Ascending aorta (tissue), 2 donors: ENCODE results near the gene PSENEN. TPM values are rescaled to one million over a fixed set of nuclear protein-coding genes. Genes with fewer than 3 reads are reported as not detected.
"Not testable (repeated sequence)": the region's sequence is repeated elsewhere in the genome, so short reads cannot be mapped to it uniquely, and the experiment has no call there.

Source experiments
- DNase-seq, 2 donors: peaks; one replicate each; pipeline ENCODE4 v3.0.0-alpha.2; 2019; ENCODE audit warnings: low spot score in 2 of 2
- H3K27ac ChIP-seq, 2 donors: fragments of 200-600 bp; sonication (generic); one replicate each; pipeline ENCODE4 v1.5.1; 2016 to 2017; ENCODE audit warnings: mild to moderate bottlenecking in 1 of 2
- H3K27me3 ChIP-seq: fragments of 200-600 bp; sonication (generic); one replicate; pipeline ENCODE4 v1.5.1; 2017
- H3K36me3 ChIP-seq, 2 donors: fragments of 200-600 bp; sonication (generic); one replicate each; pipeline ENCODE4 v1.5.1; 2016
- H3K4me1 ChIP-seq, 2 donors: fragments of 200-600 bp; sonication (generic); one replicate each; pipeline ENCODE4 v1.5.1; 2016 to 2017; ENCODE audit warnings: mild to moderate bottlenecking in 1 of 2
- H3K4me3 ChIP-seq, 2 donors: fragments of 200-600 bp; sonication (generic); one replicate each; pipeline ENCODE4 v1.5.1; 2016 to 2017; ENCODE audit warnings: mild to moderate bottlenecking in 1 of 2
- H3K9me3 ChIP-seq, 2 donors: fragments of 200-600 bp; sonication (generic); one replicate each; pipeline ENCODE4 v1.5.1; 2016
- CTCF ChIP-seq, 3 experiments: fragments of 200-600 bp in 2 of 3; fragments of 450-650 bp in 1 of 3; sonication (generic) in 2 of 3; IDR thresholded peaks; one replicate each; pipeline ENCODE4 v1.5.1; 2016 to 2019; ENCODE audit warnings: antibody characterized with exemption in 3 of 3, mild to moderate bottlenecking in 1 of 3, moderate library complexity in 1 of 3
- intact Hi-C: fragments of 100-400 bp; cut with DNase I; formaldehyde crosslinking; loops from one replicate; pipeline ENCODE4 v1.15.1; 2023
- total RNA-seq: library from RNA; depleted of rRNA; stranded (reverse); fragments of >200 nt; gene quantifications from one replicate; pipeline ENCODE4 v1.1.0, GENCODE V29; 2016

Gene PSENEN
- total RNA-seq, 1 donor from 2014 or later = 110 TPM

GRCh38 chr19:35720163-35720524 lies 25.3 kb upstream of the PSENEN start:
- peaks cover 7 to 19% of the 10 kb centered on the region in 2 donors for H3K4me1 ChIP-seq
- no peak for DNase-seq
- no peak overlapping the region for H3K4me3 ChIP-seq
- peaks cover 52 to 56% of the 10 kb centered on the region in 2 donors for H3K36me3 ChIP-seq
- H3K27ac ChIP-seq = no peak overlapping the region
- no peaks in the 10 kb centered on the region for H3K9me3 ChIP-seq
- intact Hi-C loops = no loop called here
- no peak for TF ChIP-seq CTCF (IDR thresholded peaks at IDR 0.05)
- H3K27me3 ChIP-seq = no peaks in the 10 kb centered on the region

DNA sequence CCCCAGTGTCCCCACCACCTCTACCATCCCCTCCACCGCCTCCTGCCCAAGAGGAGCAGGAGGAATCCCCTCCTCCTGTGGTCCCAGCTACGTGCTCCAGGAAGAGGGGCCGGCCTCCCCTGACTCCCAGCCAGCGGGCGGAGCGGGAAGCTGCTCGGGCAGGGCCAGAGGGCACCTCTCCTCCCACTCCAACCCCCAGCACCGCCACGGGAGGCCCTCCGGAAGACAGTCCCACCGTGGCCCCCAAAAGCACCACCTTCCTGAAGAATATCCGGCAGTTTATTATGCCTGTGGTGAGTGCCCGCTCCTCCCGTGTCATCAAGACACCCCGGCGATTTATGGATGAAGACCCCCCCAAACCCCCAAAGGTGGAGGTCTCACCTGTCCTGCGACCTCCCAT lies 24.8 kb upstream of the PSENEN start:
- H3K4me3 ChIP-seq = no peak overlapping the region
- H3K36me3 ChIP-seq = peaks cover 57 to 61% of the 10 kb centered on the region in 2 donors
- intact Hi-C loops = no loop called here
- no peak overlapping the region for H3K27ac ChIP-seq
- TF ChIP-seq CTCF (IDR thresholded peaks at IDR 0.05) = no peak
- H3K4me1 ChIP-seq = peaks cover 6 to 17% of the 10 kb centered on the region in 2 donors
- H3K27me3 ChIP-seq = no peaks in the 10 kb centered on the region
- no peaks in the 10 kb centered on the region for H3K9me3 ChIP-seq
- no peak for DNase-seq

- Histone ChIP-seq H3K36me3 (peaks cover 64 to 69% of the 10 kb centered on the region in 2 donors), H3K4me3 (no peak overlapping the region), H3K27ac (no peak overlapping the region), H3K4me1 (peaks cover 3 to 9% of the 10 kb centered on the region in 2 donors), H3K27me3 (no peaks in the 10 kb centered on the region), H3K9me3 (no peaks in the 10 kb centered on the region)
- intact Hi-C loops = no loop called here
- no peak for DNase-seq
- no peak for TF ChIP-seq CTCF (IDR thresholded peaks at IDR 0.05)
Observed at GRCh38 chr19:35721374-35721773, 24.1 kb upstream of the PSENEN start.

GRCh38 chr19:35722461-35722860 lies 23.0 kb upstream of the PSENEN start:
- Histone ChIP-seq H3K27ac (no peak overlapping the region), H3K27me3 (no peaks in the 10 kb centered on the region), H3K36me3 (peaks cover 75 to 79% of the 10 kb centered on the region in 2 donors), H3K4me3 (no peak overlapping the region), H3K4me1 (peaks cover 3 to 7% of the 10 kb centered on the region in 2 donors), H3K9me3 (no peaks in the 10 kb centered on the region)
- intact Hi-C loops = no loop called here
- no peak for TF ChIP-seq CTCF (IDR thresholded peaks at IDR 0.05)
- no peak for DNase-seq

- no peak for TF ChIP-seq CTCF (IDR thresholded peaks at IDR 0.05)
- Histone ChIP-seq H3K27ac (no peak overlapping the region), H3K4me1 (peaks cover 3 to 7% of the 10 kb centered on the region in 2 donors), H3K4me3 (no peak overlapping the region), H3K36me3 (peaks cover 79 to 84% of the 10 kb centered on the region in 2 donors), H3K27me3 (no peaks in the 10 kb centered on the region), H3K9me3 (no peaks in the 10 kb centered on the region)
- no peak for DNase-seq
- intact Hi-C loops = no loop called here
Observed at GRCh38 chr19:35722897-35723296, 22.6 kb upstream of the PSENEN start.

DNA sequence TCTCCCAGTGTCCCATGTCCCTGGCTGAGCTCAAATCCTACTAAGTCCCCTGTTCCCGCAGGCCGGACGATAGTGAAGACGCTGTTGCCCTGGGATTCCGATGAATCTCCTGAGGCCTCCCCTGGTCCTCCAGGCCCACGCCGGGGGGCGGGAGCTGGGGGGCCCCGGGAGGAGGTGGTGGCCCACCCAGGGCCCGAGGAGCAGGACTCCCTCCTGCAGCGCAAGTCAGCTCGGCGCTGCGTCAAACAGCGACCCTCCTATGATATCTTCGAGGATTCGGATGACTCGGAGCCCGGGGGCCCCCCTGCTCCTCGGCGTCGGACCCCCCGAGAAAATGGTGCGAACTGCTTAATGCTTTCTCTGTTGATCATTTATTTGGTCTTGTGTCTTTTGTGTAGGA lies 21.8 kb upstream of the PSENEN start:
- Histone ChIP-seq H3K36me3 (peaks cover 87 to 92% of the 10 kb centered on the region in 2 donors), H3K9me3 (no peaks in the 10 kb centered on the region), H3K4me3 (no peak overlapping the region), H3K4me1 (peaks cover 3 to 7% of the 10 kb centered on the region in 2 donors), H3K27me3 (no peaks in the 10 kb centered on the region), H3K27ac (no peak overlapping the region)
- DNase-seq = no peak
- TF ChIP-seq CTCF (IDR thresholded peaks at IDR 0.05) = no peak
- intact Hi-C loops = no loop called here

- intact Hi-C loops = not testable (repeated sequence)
- H3K36me3 ChIP-seq = peaks cover 92 to 96% of the 10 kb centered on the region in 2 donors
Observed at GRCh38 chr19:35724132-35724531, 21.3 kb upstream of the PSENEN start.

More at GRCh38 chr19:35724132-35724531, 21.3 kb upstream of the PSENEN start:
- H3K27me3 ChIP-seq, H3K4me3 ChIP-seq, DNase-seq, H3K9me3 ChIP-seq, H3K27ac ChIP-seq, H3K4me1 ChIP-seq: not testable (repeated sequence)
